Measurements from ENCODE around the gene MIEF2. TPM values are rescaled to one million over a fixed set of nuclear protein-coding genes. Genes with fewer than 3 reads are reported as not detected.

MIEF2 gene, protein sequence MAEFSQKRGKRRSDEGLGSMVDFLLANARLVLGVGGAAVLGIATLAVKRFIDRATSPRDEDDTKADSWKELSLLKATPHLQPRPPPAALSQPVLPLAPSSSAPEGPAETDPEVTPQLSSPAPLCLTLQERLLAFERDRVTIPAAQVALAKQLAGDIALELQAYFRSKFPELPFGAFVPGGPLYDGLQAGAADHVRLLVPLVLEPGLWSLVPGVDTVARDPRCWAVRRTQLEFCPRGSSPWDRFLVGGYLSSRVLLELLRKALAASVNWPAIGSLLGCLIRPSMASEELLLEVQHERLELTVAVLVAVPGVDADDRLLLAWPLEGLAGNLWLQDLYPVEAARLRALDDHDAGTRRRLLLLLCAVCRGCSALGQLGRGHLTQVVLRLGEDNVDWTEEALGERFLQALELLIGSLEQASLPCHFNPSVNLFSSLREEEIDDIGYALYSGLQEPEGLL
- total RNA-seq = 10.5 and 13.7 TPM in 2 replicates

DNA sequence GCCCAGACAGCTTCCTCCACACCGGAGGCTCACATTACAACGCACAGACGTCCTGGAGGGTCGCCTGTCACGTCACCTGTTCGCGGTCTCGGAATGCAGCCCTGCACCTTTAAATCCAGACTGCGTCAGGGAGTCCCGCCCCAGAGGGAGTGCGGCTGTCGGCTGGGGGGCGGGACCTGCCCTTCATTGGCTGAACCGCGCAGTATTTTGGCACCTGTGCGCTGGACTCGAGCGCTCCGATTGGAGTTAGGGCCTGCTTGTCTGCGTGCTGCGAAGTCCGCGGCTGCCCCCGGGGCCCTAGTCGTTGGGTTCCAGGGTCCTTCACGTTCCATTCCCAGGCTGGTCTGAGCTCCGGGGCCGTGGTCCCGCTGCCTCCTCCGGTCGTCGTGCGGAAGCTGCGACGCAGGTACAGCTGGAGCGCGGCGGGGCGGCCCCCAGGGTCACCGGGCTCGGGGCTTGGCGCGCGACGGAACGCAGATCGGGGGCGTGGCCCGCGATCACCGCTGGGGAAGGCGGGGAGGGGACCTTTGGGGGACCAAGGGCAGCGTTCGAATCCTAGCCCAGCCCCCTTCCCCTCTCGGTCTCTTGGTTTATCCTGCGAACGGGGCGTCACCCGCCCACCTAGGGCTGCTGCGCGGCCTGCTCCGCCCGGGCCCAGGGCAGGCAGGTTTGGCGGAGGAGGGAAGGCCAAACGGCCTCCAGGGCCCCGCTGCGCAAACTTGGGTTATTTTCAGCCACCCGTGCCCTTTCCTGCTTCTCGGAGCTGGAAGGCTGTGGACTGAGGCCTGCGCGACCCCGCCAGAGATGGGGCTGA lies at the start of gene MIEF2:
Gene MIEF2, plus strand, starts transcription at position 331 of the 814 bp plus-strand sequence. CDS start 2,059 bp downstream, outside the sequence.

DNA sequence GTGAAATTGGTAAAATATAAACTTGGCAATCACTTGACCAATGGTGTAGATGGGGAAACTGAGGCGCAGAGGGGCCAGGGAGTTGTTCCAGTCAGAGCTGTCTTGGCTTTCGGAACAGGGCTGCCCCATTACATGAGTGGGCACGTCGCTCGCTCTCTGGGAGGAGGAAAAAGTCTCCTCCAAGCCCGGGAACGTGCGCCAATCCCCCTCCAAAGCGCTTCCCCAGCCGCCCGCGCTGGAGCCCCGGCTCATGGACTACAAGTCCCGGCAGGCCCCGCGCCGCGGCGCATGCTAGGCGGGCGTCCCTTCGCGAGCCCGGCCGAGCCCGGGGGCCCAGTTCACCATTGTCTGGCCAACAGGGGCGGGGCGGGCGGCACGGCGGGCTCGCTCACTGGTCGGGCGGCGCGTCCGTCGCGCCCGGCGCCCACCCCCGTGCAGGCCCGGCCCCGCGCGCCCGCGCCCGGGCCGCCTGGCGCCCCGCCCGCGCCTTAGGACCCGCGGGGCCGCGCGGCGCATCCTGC lies 35.3 kb upstream of the MIEF2 start, which contains the start of gene LLGL1:
Gene LLGL1, plus strand, starts transcription at position 515 of the 521 bp plus-strand sequence. CDS start 48 bp downstream, outside the sequence.

DNA sequence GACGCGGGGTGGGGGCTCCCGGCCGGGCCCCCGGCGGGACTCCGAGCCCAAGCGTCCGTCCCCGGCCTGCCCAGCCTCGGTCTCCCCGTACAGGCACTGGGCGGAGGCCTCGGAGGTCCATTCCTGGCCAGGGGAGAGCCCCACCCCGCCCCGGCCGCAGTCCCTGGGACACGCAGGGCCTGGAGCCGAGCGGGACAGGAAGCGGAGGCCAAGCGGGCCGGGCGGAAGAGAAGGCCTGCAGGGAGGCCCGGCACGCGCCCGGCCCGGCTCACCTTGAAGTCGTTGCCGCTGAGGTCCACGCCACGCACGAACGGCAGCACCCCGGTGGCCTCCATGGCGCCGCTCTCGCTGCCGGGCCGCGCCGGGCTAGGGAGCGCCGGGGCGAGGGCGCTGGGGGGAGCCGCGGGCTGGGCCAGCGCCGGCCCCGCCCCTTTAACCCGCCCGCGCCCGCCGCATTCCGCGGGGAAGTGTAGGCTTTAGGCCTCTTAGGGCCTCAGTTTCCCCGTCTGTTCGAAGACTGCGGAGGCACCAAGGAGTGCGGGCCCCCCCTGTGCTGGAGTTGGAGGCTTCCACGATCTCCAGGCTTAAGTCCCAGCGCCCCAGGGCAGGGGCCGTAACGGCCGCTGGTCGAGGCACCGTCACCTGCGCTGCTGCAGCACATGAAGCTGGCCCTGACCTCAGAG lies 2.0 kb upstream of the MIEF2 start, which contains the start of gene FLII:
Gene FLII, minus strand, starts transcription at position 383 of the 683 bp plus-strand sequence. Its CDS starts 48 bp downstream, at position 335.

DNA sequence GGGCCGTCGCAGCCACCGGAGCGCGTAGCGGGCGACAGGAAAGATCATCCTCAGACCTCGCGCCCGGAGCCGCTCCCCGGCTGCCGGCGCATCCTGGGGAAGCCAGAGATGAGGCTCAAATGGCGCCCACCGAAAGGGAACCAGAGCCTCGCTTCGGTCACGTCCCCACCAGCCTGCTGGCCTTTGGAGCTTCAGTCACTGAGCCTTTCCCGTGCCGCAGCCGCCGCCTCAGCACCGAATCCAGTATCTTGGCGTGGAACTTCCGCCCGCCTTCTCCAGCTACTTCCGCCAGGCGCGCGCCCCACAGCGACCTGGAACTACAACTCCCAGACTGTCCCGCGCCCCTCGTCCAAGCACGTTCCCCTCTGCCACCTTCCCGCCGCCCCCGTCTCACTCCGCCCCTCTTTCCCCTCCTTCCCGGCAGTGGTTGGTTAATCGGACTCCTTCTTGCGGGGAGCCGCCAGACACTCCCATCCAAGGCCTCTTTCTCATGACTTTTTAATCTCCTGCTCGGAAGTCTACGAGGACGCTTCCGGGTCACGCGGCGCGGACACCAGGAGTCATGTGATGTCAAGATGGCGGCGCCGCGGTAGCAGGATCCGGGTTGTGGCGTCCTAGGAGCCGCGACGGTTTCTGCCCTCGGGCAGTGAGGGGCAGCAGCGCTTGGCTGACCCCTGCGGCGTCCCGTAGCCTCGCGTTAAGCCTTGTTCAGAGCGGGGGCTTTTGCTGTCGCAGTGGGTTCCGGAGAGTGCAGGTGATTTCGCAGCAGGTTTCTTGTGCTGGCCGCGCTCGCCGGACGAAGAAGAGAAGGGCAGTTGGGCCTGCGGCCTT lies 54.5 kb downstream of the MIEF2 start, which contains the start of the genes SMCR8 and TOP3A:
Gene SMCR8, plus strand, starts transcription at position 563 of the 831 bp plus-strand sequence. CDS start 497 bp downstream, outside the sequence.
Gene TOP3A, minus strand, starts transcription at position 264 of the 831 bp plus-strand sequence. Its CDS starts 216 bp downstream, at position 48.

Other genes starting within 250 kb of the MIEF2 start
- 9.4 and 17.6 TPM in 2 replicates for gene ATPAF2, start 221.5 kb upstream of the MIEF2 start, total RNA-seq
- gene GID4, start 221.3 kb upstream of the MIEF2 start, total RNA-seq = 7.8 and 16.8 TPM in 2 replicates
- 37.8 and 44.0 TPM in 2 replicates for gene DRG2, start 172.7 kb upstream of the MIEF2 start, total RNA-seq
- gene MYO15A, start 151.9 kb upstream of the MIEF2 start, total RNA-seq = 0.26 and 1.6 TPM in 2 replicates
- gene ALKBH5, start 76.8 kb upstream of the MIEF2 start, total RNA-seq = 95.8 and 104 TPM in 2 replicates
- gene LLGL1, start 35.0 kb upstream of the MIEF2 start, total RNA-seq = 45.4 and 50.0 TPM in 2 replicates
- 172 and 224 TPM in 2 replicates for gene FLII, start 1.9 kb upstream of the MIEF2 start, total RNA-seq
- 19.7 and 22.4 TPM in 2 replicates for gene TOP3A, start 54.3 kb downstream of the MIEF2 start, total RNA-seq
- gene SMCR8, start 54.6 kb downstream of the MIEF2 start, total RNA-seq = 9.3 and 12.5 TPM in 2 replicates
- 15.0 and 15.2 TPM in 2 replicates for gene SHMT1, start 102.9 kb downstream of the MIEF2 start, total RNA-seq
- 0.08 TPM in 1 of 2 replicates, not detected in the other for gene EVPLL, start 117.1 kb downstream of the MIEF2 start, total RNA-seq
- gene LGALS9C, start 216.1 kb downstream of the MIEF2 start, total RNA-seq = not detected in 2 replicates

Measured in epithelial cell of alveolus of lung (primary cell).